ENCODE measurements around the gene NEK1.

DNA sequence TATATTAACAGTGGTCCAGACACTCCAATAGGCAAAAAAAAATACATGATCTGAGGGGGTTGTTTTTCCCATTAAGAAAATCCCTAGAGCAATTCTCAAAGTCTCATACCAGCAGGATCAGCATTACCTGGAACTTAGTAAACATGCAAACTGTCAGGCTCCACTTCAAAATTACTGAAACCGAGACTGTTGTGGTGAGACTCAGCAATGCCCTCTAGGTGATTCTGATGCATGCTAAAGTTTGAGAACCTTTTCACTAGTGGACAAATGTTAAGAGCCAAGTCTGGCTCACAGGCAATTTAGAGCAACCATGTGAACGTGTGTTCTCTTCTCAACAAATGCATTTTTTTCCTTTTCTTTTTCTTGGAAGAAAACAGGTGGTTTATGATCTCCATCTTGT, 30.2 kb downstream of the NEK1 start:
- TF ChIP-seq, protein P1, sequence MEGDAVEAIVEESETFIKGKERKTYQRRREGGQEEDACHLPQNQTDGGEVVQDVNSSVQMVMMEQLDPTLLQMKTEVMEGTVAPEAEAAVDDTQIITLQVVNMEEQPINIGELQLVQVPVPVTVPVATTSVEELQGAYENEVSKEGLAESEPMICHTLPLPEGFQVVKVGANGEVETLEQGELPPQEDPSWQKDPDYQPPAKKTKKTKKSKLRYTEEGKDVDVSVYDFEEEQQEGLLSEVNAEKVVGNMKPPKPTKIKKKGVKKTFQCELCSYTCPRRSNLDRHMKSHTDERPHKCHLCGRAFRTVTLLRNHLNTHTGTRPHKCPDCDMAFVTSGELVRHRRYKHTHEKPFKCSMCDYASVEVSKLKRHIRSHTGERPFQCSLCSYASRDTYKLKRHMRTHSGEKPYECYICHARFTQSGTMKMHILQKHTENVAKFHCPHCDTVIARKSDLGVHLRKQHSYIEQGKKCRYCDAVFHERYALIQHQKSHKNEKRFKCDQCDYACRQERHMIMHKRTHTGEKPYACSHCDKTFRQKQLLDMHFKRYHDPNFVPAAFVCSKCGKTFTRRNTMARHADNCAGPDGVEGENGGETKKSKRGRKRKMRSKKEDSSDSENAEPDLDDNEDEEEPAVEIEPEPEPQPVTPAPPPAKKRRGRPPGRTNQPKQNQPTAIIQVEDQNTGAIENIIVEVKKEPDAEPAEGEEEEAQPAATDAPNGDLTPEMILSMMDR (IDR thresholded peaks at IDR 0.05): no peak
- no peak for TF ChIP-seq POLR2A (IDR thresholded peaks at IDR 0.05)
